Stimulated activated naive CD8-positive, alpha-beta T cell treated with anti-CD3 and anti-CD28 coated beads, Interleukin-15, Interleukin-2, amounts not matched to agents 100 ng/mL and 50 ng/mL, for 24 hours (primary cell): ENCODE measurements around the gene TMTC2.

Source experiments
- H3K27ac Mint-ChIP-seq: one replicate; pipeline ENCODE4 v1.8.0; 2021; ENCODE audit warnings: mild to moderate bottlenecking, mixed read lengths
- H3K27me3 Mint-ChIP-seq: one replicate; pipeline ENCODE4 v1.8.0; 2021; ENCODE audit warnings: mixed read lengths
- H3K36me3 Mint-ChIP-seq: one replicate; pipeline ENCODE4 v1.8.0; 2021; ENCODE audit warnings: low read depth, mixed read lengths
- H3K4me1 Mint-ChIP-seq: one replicate; pipeline ENCODE4 v1.8.0; 2021; ENCODE audit warnings: low read depth, mixed read lengths
- H3K4me3 Mint-ChIP-seq: one replicate; pipeline ENCODE4 v1.8.0; 2021; ENCODE audit warnings: mild to moderate bottlenecking, mixed read lengths
- H3K9me3 Mint-ChIP-seq: one replicate; pipeline ENCODE4 v1.8.0; 2021; ENCODE audit warnings: mixed read lengths

TMTC2 gene

DNA sequence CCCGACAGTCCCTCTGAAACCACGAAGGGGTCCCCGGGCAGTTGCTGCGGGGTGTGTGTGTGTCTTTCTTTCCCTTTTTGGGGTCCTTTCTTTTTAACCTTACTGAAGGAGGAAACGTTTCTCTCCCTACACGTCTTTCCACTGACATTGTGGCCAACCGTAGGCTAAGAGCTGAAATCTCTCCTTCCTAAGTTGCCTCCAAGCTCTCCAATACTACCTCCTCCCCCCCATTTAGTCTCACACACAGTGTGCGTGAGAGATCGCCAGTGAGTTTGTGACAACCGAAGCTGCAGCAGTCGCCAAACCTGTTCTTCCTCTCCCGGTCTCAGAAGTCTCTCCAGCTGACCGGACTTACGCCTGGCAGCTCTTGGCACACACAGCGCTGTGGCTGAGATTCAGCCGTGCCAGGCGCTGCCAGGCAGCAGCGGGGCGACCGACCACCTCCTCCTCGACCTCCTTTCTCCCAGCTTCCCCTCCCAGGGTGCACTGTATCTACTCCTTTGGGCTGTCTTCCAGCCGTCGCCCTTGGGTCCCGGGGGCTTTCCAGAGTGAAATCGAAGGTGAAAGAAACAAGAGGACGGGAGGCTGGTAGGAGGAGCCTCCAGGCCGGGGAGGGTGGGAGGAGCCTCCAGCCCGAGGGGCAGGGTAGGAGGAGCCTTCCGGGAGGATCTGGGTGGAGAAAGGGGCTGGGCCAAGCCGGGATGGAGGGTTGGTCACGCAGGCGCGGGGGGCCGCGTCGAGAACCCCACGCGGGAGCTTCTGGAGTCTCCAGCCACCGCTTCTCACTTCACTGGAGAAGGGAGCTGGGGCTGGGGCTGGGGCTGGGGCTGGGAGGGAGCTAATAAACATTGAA is at the start of gene TMTC2:
TMTC2 (plus strand) TSS at position 739 of the 853 bp plus-strand sequence.
- H3K36me3 Mint-ChIP-seq: no peaks in the 10 kb centered on the region
- no peaks in the 10 kb centered on the region for H3K9me3 Mint-ChIP-seq
- peaks cover 15% of the 10 kb centered on the region for H3K4me1 Mint-ChIP-seq
- peak within 1 kb of the TSS; percentile 84 for H3K27ac Mint-ChIP-seq
- H3K27me3 Mint-ChIP-seq: peaks cover 17% of the 10 kb centered on the region
- H3K4me3 Mint-ChIP-seq: peak within 1 kb of the TSS; percentile 93

DNA sequence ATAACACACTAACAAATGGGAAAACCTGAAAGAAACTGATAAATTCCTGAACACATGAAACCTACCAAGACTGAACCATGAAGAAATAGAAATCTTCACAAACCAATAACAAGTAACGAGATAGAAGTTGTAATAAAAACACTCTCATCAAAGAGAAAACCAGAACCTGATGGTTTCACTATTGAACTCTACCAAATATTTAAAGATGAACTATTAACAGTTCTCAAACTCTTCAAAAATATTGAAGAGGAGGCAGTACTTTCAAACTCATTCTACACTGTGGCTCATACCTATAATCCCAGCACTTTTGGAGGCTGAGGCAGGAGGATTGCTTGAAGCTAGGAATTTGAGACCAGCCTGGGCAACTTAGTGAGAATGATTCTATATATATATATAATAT is 48.4 kb upstream of the TMTC2 start:
- Mint-ChIP-seq H3K27ac (no peak overlapping the region), H3K4me3 (no peak overlapping the region), H3K27me3 (no peaks in the 10 kb centered on the region), H3K4me1 (no peaks in the 10 kb centered on the region), H3K9me3 (no peaks in the 10 kb centered on the region), H3K36me3 (no peaks in the 10 kb centered on the region)

DNA sequence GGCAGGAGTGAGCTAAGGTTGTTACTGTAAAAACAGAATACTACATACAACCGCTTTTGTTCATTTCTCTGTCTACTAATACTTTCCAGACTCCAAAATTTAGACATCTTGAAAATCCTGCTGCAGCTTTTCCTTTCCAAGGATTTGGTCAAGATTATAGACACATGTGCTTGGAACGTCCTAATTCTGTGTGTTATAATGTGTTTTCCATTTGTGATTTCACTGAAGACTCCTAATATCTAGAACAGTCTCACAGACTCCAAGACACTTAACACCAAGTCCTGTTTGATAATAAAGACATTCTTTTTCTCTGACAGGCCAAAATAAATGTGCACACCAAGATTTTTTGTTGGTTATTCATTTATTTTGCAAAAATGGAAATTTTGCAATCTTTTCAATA is 41.8 kb upstream of the TMTC2 start:
- Mint-ChIP-seq H3K4me1 (no peaks in the 10 kb centered on the region), H3K36me3 (no peaks in the 10 kb centered on the region), H3K27me3 (no peaks in the 10 kb centered on the region), H3K27ac (no peak overlapping the region), H3K4me3 (no peak overlapping the region), H3K9me3 (no peaks in the 10 kb centered on the region)

DNA sequence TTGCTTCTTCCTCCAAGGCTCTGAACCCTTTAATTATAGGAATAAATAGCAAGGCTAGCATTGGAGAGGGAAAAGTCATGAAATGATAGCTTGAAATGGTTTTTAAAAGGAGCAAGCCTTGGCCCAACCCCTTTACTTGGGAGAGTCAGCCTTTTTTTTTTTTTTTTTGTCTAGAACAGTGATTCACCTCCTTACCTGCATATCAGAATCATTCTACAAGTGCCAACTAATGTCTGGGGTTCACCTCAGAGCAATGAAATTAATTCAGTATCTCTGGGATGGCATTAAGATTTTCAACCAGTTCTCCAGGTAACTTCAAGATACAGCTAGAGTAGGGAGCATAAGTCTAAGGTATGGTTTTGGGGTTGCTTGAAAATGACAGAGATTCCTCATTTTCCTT is 41.3 kb upstream of the TMTC2 start:
- Mint-ChIP-seq H3K36me3 (no peaks in the 10 kb centered on the region), H3K4me3 (no peak overlapping the region), H3K27ac (no peak overlapping the region), H3K4me1 (peaks cover 2% of the 10 kb centered on the region), H3K9me3 (no peaks in the 10 kb centered on the region), H3K27me3 (no peaks in the 10 kb centered on the region)

DNA sequence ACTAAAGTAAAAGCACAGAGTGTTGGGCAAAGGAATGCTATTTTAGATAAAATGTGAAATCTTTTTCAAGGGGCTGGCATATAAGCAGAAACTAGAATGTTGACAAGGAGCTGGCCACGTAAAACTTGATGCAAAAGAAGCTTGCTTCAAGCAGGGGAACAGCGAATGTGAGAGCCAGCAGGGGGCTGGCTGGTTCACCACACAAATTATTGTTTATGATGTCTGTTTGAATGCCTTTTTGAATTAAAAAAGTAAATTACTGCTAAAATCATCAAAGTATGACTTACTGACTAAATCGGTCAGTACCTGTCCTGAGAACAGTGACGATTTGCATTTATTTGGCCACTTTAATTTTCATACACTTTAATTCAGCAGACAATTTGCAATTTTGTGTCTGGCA is 38.9 kb upstream of the TMTC2 start:
- H3K4me1 Mint-ChIP-seq: peaks cover 8% of the 10 kb centered on the region
- H3K4me3 Mint-ChIP-seq: no peak overlapping the region

DNA sequence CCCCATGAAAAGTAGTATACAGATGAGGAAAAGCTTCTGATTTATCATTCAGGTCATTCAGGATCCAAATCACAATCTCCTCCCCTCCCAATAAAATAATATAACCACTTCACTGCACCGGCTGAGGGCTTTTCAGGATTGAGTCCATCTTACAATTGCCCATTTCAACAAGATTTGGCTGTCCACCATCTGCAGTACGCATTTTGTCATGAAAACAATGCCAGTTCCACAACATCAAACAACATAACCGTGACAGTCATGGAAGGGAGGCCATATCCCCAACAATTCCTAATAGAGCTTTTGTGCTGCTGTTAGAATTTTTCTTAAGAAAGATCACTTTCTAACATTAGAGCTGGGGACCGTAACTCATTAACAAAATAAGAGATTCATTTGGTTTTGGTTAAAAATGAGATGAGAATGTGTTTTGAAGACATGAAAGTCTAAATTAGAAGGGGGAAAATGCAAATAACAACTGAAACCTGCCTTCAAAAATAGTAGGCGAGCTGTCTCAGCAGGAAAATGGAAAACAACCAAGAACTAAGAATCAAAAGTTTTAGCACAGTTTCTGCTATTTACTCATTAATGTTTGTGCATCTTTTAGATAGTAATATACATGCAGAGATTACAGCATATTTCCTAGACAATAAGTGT is 38.3 kb upstream of the TMTC2 start:
- peaks cover 8% of the 10 kb centered on the region for H3K4me1 Mint-ChIP-seq
- no peak overlapping the region for H3K4me3 Mint-ChIP-seq
- H3K27ac Mint-ChIP-seq: no peak overlapping the region
- no peaks in the 10 kb centered on the region for H3K27me3 Mint-ChIP-seq
- no peaks in the 10 kb centered on the region for H3K36me3 Mint-ChIP-seq
- H3K9me3 Mint-ChIP-seq: no peaks in the 10 kb centered on the region

More for the DNA sequence above, 38.9 kb upstream of the TMTC2 start:
- Mint-ChIP-seq H3K36me3 (no peaks in the 10 kb centered on the region), H3K27me3 (no peaks in the 10 kb centered on the region), H3K9me3 (no peaks in the 10 kb centered on the region), H3K27ac (no peak overlapping the region)

DNA sequence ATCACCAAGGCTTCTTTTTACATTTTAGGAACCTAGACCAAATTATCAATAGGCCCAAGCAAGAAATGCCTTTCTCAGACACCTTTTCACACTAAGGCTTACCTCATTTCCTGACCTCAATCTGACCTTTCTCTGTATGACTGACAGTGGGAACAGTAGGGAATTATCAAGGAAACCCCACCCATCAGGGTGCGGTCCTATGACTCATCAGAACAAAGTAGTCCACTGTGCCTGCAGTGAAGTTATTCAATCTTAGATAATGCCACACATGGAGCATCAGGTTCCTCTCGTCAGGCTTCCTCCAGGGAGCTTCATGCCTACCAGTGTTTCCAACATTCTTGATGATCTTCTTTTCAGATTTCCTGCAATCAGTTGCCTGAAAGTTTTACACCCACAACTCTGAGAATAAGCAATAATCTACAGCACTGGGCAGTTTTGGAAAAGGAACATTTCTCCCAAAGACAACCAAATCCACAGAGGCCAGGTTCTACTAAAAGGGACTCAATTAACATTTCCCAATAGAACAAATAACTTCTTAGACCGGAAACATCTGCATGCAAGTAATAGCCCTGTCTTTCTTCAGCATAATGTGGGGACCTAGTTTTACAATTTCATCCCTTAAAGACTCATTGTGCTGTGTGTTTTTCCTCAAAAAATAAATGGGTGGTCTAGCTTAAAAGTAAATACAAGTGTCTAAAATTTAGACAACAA is 35.9 kb upstream of the TMTC2 start:
- Mint-ChIP-seq H3K27me3 (no peaks in the 10 kb centered on the region), H3K4me1 (peaks cover 8% of the 10 kb centered on the region), H3K36me3 (no peaks in the 10 kb centered on the region), H3K9me3 (no peaks in the 10 kb centered on the region), H3K27ac (no peak overlapping the region), H3K4me3 (no peak overlapping the region)

DNA sequence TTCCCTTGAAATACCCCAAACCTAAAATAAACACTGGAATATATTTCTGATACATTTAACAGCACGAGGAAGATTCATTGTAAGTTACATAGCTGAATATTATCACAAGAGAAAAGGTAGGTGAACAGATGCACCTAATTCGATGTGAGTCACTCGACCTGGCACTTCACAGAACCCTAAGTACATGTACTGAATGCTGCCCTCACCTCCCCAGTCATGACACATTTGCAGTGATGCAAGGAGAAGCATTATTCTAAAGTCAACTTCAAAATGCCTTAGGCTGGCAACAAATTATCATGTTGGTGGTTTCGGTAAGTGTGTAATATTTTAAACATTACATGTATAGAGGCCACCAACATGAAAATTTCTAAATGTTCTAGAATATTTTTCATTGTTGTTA is 35.2 kb upstream of the TMTC2 start:
- Mint-ChIP-seq H3K27ac (no peak overlapping the region), H3K27me3 (no peaks in the 10 kb centered on the region), H3K4me3 (no peak overlapping the region), H3K9me3 (no peaks in the 10 kb centered on the region), H3K36me3 (no peaks in the 10 kb centered on the region), H3K4me1 (peaks cover 8% of the 10 kb centered on the region)

DNA sequence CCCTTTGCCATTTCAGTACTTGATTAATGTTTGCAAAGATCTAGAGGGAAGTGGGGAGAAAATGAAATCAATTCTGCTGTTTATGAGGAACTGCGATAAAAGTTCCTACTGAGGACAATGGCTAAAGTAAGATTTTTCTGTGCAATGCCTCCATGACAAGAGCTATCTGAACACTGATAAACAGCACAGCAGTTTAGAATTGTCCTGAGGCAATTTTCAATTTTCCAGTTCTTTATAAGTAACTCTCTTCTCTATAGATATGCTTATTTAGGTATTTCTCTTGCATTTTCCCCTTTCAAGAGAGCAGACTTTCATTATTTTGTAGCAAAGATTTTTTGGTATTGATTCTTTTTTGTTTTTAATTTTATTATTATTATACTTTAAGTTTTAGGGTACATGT is 34.6 kb upstream of the TMTC2 start:
- Mint-ChIP-seq H3K27ac (no peak overlapping the region), H3K27me3 (no peaks in the 10 kb centered on the region), H3K4me1 (peaks cover 8% of the 10 kb centered on the region), H3K9me3 (no peaks in the 10 kb centered on the region), H3K4me3 (no peak overlapping the region), H3K36me3 (no peaks in the 10 kb centered on the region)

DNA sequence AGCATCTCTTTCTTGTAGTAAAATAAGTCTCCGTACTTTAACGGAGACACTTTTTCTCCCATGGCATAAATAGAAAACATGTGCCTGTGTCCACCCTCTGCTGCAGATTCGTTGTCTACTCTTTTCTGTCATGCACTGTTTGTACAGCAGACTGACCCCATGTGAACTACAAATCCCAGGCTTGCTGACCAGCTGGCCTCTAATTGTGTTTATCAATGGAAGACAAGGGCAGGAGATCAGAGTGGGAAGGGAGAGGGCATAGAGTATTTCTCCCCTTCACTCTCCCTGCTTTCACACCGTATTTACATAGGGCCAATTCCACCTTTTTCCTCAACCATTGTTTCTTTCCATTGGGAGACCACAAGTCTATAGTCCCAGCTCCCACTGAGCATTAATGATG is 31.0 kb upstream of the TMTC2 start:
- Mint-ChIP-seq H3K9me3 (no peaks in the 10 kb centered on the region), H3K36me3 (no peaks in the 10 kb centered on the region), H3K4me3 (no peak overlapping the region), H3K4me1 (peaks cover 3% of the 10 kb centered on the region), H3K27ac (no peak overlapping the region), H3K27me3 (no peaks in the 10 kb centered on the region)

DNA sequence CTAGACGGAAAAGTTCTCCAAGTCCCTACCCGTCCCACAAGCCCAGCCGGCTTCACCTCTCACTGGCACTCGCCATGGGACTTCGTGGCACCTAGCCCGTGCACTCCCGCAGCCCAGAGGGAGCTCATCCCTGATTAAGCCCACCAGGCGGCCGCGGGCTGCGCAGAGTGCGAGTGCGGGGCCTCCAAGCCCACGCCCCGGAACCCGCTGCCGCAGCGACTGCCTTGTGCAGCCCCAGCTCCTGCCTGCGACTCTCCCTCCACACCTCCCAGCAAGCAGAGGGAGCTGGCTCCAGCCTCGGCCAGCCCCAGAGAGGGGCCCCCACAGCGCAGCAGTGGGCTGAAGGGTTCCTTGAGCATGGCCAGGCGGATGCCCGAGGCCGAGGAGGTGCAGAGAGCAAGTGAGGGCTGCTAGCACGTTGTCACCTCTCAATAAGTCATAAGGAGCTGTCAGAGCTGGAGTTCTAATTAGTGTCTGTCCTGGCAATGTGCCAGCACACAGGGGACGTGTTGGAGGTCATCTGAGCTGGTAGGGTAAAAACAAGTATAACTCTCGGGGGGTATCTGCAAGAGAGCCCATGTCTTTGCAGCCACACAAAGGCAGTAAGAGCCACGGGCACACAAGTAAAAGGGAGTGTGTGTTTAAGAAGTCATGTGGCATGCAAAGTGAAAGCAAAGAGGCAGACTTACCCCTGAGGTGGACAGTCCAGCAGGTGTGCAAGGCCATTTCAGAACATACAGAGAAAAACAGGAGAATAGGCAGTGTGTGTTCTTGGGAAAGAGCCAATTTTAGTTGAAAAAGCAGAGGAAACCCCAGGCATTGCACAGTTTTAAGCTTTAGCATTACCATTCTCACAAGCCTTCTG is 27.1 kb upstream of the TMTC2 start:
- no peaks in the 10 kb centered on the region for H3K4me1 Mint-ChIP-seq
- no peak overlapping the region for H3K4me3 Mint-ChIP-seq
- peaks cover 3% of the 10 kb centered on the region for H3K27me3 Mint-ChIP-seq
- H3K9me3 Mint-ChIP-seq: no peaks in the 10 kb centered on the region
- H3K36me3 Mint-ChIP-seq: no peaks in the 10 kb centered on the region
- H3K27ac Mint-ChIP-seq: no peak overlapping the region

DNA sequence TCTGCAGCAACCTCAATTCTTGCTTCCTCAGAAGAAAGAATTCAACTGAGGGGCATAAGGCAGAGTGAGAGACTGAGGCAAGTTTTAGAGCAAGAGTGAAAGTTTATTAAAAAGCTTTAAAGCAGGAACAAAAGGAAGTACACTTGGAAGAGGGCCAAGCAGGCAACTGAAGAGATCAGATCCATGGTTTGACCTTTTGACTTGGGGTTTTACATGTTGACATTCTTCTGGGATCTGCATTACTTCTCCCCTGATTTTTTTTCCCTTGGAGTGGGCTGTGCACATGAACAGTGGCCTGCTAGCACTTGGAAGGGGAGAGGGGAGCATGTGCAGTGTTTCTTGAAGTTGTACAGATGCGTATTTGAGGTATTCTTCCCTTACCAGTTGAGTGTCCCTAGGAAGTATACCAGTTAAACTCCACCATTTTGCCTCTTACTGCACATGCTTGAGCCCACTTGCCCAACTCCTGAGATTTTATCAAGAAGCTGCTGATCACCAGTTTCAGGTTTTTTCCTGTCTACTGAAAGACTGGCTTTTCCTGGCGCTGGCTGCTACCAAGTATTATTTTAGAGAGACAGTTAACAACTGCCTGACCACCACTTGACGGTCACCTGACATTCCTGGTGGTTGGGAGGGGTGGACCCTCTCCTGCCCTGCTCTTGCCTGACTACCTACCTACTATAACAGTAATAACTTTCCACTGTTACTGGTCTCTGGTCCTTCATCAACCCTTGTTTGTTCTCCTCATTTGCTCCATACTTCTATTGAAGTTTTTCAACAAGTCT is 26.0 kb upstream of the TMTC2 start:
- no peaks in the 10 kb centered on the region for H3K36me3 Mint-ChIP-seq
- H3K4me1 Mint-ChIP-seq: no peaks in the 10 kb centered on the region
- no peaks in the 10 kb centered on the region for H3K9me3 Mint-ChIP-seq
- H3K27ac Mint-ChIP-seq: no peak overlapping the region
- H3K4me3 Mint-ChIP-seq: no peak overlapping the region
- peaks cover 5% of the 10 kb centered on the region for H3K27me3 Mint-ChIP-seq

DNA sequence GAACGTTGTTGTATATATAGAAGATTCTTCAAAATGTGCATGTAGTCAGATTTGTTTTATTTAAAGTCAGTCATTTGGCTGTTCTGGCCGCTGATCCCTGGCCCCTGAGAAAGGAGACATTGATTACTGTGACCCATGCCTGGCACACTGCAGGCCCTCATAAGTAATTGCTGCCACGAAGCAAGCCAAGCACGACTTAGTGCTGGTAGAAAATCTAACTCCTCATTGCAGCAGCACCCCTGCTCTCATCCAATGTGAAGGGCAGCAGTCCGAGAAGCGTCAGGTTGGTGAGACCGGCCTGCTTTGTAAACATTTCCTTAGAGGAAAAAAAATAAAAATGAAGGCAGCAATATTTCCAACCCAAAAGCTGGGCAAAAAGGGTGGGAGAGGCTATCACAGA is 22.8 kb upstream of the TMTC2 start:
- Mint-ChIP-seq H3K27me3 (peaks cover 26% of the 10 kb centered on the region), H3K4me1 (no peaks in the 10 kb centered on the region), H3K27ac (no peak overlapping the region), H3K4me3 (no peak overlapping the region), H3K9me3 (no peaks in the 10 kb centered on the region), H3K36me3 (no peaks in the 10 kb centered on the region)
